Suprapubic skin (tissue), 4 donors: ENCODE measurements around the gene CTNNA3. TPM values are rescaled to one million over a fixed set of nuclear protein-coding genes. Genes with fewer than 3 reads are reported as not detected.

ENCODE experiments used
- DNase-seq, 2 donors: peaks; one replicate each; pipeline ENCODE4 v3.0.0-alpha.2; 2019; ENCODE audit warnings: low spot score in 2 of 2
- H3K27ac ChIP-seq: fragments of 200-600 bp; sonication (generic); one replicate; pipeline ENCODE4 v1.5.1; 2019
- H3K27me3 ChIP-seq: fragments of 200-600 bp; sonication (generic); one replicate; pipeline ENCODE4 v1.5.1; 2019
- H3K36me3 ChIP-seq: fragments of 200-600 bp; sonication (generic); one replicate; pipeline ENCODE4 v1.5.1; 2019
- H3K4me1 ChIP-seq: fragments of 200-600 bp; sonication (generic); one replicate; pipeline ENCODE4 v1.5.1; 2019
- H3K4me3 ChIP-seq: fragments of 200-600 bp; sonication (generic); one replicate; pipeline ENCODE4 v1.5.1; 2019; ENCODE audit warnings: mild to moderate bottlenecking
- H3K9me3 ChIP-seq: fragments of 200-600 bp; sonication (generic); one replicate; pipeline ENCODE4 v1.5.1; 2019
- EP300 ChIP-seq: sonication (generic); formaldehyde crosslinking; IDR thresholded peaks from one replicate; pipeline ENCODE4 v1.6.1; 2017; ENCODE audit warnings: antibody characterized with exemption
- POLR2A ChIP-seq, 2 donors: fragments of 450-650 bp; IDR thresholded peaks; one replicate each; pipeline ENCODE4 v1.6.1; 2017; ENCODE audit warnings: antibody characterized with exemption in 2 of 2, mild to moderate bottlenecking in 2 of 2, moderate library complexity in 2 of 2
- POLR2AphosphoS5 ChIP-seq, 3 donors: sonication (generic); formaldehyde crosslinking; IDR thresholded peaks; one replicate each; pipeline ENCODE4 v1.6.1; 2017; ENCODE audit warnings: antibody characterized with exemption in 3 of 3
- whole genome bisulfite sequencing: methylation state at CpG from one replicate; pipeline ENCODE4 v1.1.5; 2018; 5-methylcytosine and 5-hydroxymethylcytosine counted together
- total RNA-seq, 4 donors: library from RNA; depleted of rRNA; stranded (reverse); fragments of >200 nt; gene quantifications; one replicate each; pipeline ENCODE4 v1.1.0, GENCODE V29; 2016
- TF ChIP-seq, protein P1 (sequence below), 2 donors: fragments of 200-600 bp in 1 of 2; fragments of 450-650 bp in 1 of 2; sonication (generic) in 1 of 2; IDR thresholded peaks; one replicate each; pipeline ENCODE4 v1.5.1; 2016 to 2019; ENCODE audit warnings: antibody characterized with exemption in 2 of 2, mild to moderate bottlenecking in 1 of 2, moderate library complexity in 1 of 2

Gene CTNNA3
- total RNA-seq, 4 donors from 2014 or later, result 0.08 to 0.29 (median 0.21) TPM

DNA sequence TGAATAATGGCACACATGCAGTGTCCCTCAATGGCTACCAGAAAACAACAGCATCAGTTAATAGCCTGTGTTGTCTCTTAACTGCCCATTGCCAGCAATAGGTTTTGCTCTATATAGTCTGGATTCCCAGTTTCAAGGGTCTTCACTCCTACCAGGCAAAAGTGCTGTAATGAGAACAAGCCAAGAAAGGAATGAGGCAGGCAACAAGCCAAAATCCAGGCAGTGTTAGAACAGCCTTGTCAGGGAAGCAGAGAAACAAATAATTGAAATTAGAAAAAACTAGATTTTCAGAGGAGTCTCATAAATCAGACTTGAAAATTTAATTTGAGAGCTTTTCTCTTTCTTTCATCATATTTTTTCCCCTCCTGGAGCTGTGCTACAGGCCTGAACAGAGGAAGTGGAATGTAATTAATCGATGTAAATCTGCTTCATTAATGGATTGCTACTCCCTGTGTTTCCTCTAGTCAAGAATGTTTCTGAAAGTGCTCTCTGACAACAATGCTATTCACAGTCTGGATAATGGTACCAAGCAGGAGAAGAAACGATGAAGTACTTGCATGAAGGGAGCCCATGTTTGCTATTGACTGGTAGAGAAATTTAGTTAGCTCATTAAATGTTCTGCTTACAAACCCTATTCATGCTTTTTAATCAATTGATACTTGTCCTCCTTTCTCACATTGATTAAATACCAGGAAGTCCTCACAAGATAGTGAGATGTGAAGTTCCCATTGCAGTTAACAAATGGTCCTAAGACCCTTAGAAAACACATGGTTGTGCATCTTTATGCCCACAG lies 972.2 kb downstream of the CTNNA3 start:
- Histone ChIP-seq H3K36me3 (no peaks in the 10 kb centered on the region), H3K27ac (no peak overlapping the region), H3K4me1 (no peaks in the 10 kb centered on the region), H3K27me3 (no peaks in the 10 kb centered on the region), H3K4me3 (no peak overlapping the region), H3K9me3 (no peaks in the 10 kb centered on the region)
- TF ChIP-seq EP300, result no peak
- TF ChIP-seq, protein P1, sequence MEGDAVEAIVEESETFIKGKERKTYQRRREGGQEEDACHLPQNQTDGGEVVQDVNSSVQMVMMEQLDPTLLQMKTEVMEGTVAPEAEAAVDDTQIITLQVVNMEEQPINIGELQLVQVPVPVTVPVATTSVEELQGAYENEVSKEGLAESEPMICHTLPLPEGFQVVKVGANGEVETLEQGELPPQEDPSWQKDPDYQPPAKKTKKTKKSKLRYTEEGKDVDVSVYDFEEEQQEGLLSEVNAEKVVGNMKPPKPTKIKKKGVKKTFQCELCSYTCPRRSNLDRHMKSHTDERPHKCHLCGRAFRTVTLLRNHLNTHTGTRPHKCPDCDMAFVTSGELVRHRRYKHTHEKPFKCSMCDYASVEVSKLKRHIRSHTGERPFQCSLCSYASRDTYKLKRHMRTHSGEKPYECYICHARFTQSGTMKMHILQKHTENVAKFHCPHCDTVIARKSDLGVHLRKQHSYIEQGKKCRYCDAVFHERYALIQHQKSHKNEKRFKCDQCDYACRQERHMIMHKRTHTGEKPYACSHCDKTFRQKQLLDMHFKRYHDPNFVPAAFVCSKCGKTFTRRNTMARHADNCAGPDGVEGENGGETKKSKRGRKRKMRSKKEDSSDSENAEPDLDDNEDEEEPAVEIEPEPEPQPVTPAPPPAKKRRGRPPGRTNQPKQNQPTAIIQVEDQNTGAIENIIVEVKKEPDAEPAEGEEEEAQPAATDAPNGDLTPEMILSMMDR (IDR thresholded peaks at IDR 0.05), result no peak
- TF ChIP-seq POLR2A (IDR thresholded peaks at IDR 0.05), result no peak
- no peak for TF ChIP-seq POLR2AphosphoS5 (IDR thresholded peaks at IDR 0.05)
- 34% methylated on average over 2 of the region's 2 CpGs for WGBS
- no peak for DNase-seq

DNA sequence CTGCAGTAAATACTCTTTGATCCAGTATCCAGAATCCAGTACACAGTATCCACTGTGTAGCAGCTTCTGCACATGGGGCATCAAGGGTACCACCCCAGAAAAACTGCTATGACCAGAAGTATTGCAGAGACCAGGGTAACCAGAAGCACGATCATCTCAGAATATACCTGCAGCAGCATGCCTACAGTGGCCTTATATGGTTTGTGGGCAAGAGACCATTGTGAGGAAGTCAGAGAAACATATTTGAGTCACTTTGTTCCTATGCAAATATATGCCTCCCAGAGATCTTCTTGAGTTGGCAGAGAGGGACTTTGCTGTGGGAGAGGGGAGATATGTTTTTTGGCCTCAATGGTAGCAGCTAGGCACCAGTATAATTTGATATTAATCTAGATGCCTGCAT lies 976.5 kb downstream of the CTNNA3 start:
- DNase-seq, result no peak
- Histone ChIP-seq H3K9me3 (no peaks in the 10 kb centered on the region), H3K36me3 (no peaks in the 10 kb centered on the region), H3K27ac (no peak overlapping the region), H3K27me3 (no peaks in the 10 kb centered on the region), H3K4me3 (no peak overlapping the region), H3K4me1 (no peaks in the 10 kb centered on the region)
- WGBS, result 67% methylated on average over 1 of the region's 1 CpG
- TF ChIP-seq EP300 (no peak), POLR2A (IDR thresholded peaks at IDR 0.05) (no peak), POLR2AphosphoS5 (IDR thresholded peaks at IDR 0.05) (no peak)
- TF ChIP-seq, protein P1 (IDR thresholded peaks at IDR 0.05), result no peak

DNA sequence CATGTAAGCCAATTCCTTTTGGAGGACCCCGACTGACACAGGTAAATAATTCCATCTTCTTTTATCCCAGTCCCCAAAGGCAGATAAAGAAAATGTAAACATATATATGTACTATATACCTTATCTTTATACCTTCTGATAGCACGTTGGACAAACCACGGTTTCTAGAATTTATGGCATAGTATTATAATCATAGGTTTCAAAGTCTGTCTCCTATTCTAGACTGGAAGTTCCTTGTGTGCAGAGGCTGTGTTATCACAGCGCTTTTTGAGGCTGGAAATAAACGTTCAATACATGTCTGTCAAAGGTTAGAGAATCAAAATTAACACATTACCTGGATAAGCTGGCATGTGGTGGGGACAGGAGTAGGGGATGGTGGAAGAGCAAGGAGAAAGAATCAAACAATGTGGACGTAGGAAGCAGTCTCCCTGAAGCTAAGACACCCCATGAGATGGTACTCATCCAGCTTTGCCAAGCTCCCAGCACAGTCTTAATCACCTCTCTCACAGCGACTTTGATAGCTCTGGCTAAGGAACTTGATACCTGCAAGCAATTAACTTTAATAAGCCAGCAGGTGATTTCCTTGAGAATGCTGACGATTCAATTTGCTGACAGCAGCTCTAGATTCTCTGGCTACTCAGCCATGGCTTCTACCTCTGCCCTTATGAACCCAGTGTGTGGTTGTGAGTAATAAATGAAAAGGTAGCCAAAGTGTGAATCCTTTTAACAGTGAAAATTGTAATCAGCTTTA lies 978.6 kb downstream of the CTNNA3 start:
- WGBS, result 73% methylated on average over 8 of the region's 8 CpGs
- no peaks in the 10 kb centered on the region for H3K4me1 ChIP-seq
- no peaks in the 10 kb centered on the region for H3K9me3 ChIP-seq
- H3K27ac ChIP-seq, result no peak overlapping the region
- TF ChIP-seq EP300, result no peak
- no peak for TF ChIP-seq POLR2A (IDR thresholded peaks at IDR 0.05)
- TF ChIP-seq, protein P1 (IDR thresholded peaks at IDR 0.05), result no peak
- no peak for TF ChIP-seq POLR2AphosphoS5 (IDR thresholded peaks at IDR 0.05)
- DNase-seq, result no peak
- no peaks in the 10 kb centered on the region for H3K27me3 ChIP-seq
- H3K36me3 ChIP-seq, result no peaks in the 10 kb centered on the region
- H3K4me3 ChIP-seq, result no peak overlapping the region

DNA sequence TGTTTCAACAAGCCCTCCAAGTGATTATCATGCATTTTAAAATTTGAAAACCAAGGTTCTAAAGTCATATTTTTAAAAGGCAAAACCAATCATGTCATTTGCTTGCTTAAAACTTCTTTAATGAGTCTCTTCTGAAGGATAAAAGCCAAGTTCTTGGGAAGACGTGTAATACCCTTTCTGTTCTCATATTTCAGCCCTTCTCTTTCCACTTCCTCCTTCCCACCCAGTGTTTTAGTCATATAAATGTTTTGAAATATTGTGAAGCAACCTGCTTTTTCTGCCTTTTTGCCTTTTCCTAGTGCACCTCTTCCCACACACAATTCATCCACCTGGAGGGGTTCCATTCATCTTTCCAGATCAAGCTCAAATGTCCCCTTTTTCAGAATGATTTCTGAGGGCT lies 981.3 kb downstream of the CTNNA3 start:
- WGBS, result 15% methylated on average over 1 of the region's 1 CpG
- Histone ChIP-seq H3K4me1 (no peaks in the 10 kb centered on the region), H3K27me3 (no peaks in the 10 kb centered on the region), H3K27ac (no peak overlapping the region), H3K9me3 (no peaks in the 10 kb centered on the region), H3K4me3 (no peak overlapping the region), H3K36me3 (no peaks in the 10 kb centered on the region)
- DNase-seq, result no peak
- no peak for TF ChIP-seq EP300
- TF ChIP-seq, protein P1 (IDR thresholded peaks at IDR 0.05), result no peak
- TF ChIP-seq POLR2AphosphoS5 (IDR thresholded peaks at IDR 0.05), result no peak
- no peak for TF ChIP-seq POLR2A (IDR thresholded peaks at IDR 0.05)

DNA sequence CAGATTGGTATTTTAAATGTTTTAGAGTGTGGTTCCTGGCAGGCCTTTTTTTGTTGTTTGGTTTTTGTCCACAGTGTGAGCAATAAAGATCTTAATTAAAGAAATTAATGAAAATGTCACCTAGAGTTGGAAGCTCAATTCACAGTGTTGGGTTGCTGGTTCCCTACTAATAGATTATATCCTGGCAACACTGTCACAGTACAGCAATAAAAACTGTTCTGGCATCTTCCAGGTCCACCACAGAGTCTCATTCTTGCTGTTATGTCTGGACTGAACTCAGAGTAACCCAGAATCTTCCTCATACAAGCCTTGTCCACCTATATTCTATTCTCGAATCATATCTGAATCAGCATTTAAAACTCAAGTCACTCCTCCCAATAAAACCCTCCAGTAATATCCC lies 982.6 kb downstream of the CTNNA3 start:
- Histone ChIP-seq H3K36me3 (no peaks in the 10 kb centered on the region), H3K4me3 (no peak overlapping the region), H3K27me3 (no peaks in the 10 kb centered on the region), H3K9me3 (no peaks in the 10 kb centered on the region), H3K4me1 (no peaks in the 10 kb centered on the region), H3K27ac (no peak overlapping the region)
- DNase-seq, result no peak
- 94% methylated on average over 1 of the region's 1 CpG for WGBS
- TF ChIP-seq, protein P1 (IDR thresholded peaks at IDR 0.05), result no peak
- TF ChIP-seq POLR2A (IDR thresholded peaks at IDR 0.05), result no peak
- no peak for TF ChIP-seq EP300
- no peak for TF ChIP-seq POLR2AphosphoS5 (IDR thresholded peaks at IDR 0.05)
